Measurements from ENCODE around the gene CYP4V2. TPM values are rescaled to one million over a fixed set of nuclear protein-coding genes. Genes with fewer than 3 reads are reported as not detected.
"Not testable (repeated sequence)": the region's sequence is repeated elsewhere in the genome, so short reads cannot be mapped to it uniquely, and the experiment has no call there.

The CYP4V2 gene
- polyA plus RNA-seq, 1 donor from 2014 or later: 5.6 TPM

- no peak overlapping the region for H3K27ac ChIP-seq (ENCODE audit: low read length)
- no peaks in the 10 kb centered on the region for H3K9me2 ChIP-seq (ENCODE audit: insufficient read depth, low read length)
- H3F3A ChIP-seq (ENCODE audit: insufficient read depth, low read length, poor library complexity, severe bottlenecking): no peaks in the 10 kb centered on the region
- H3K4me3 ChIP-seq (ENCODE audit: low read length): no peak overlapping the region
- H3K36me3 ChIP-seq (ENCODE audit: insufficient read depth, low read length): no peaks in the 10 kb centered on the region
- TF ChIP-seq SMC3 (conservative IDR thresholded peaks at IDR 0.05; ENCODE audit: poor library complexity): no peak
- no peaks in the 10 kb centered on the region for H3K27me3 ChIP-seq (ENCODE audit: insufficient read depth, low read depth, low read length)
- no peak overlapping the region for H2AFZ ChIP-seq (ENCODE audit: low read depth, low read length)
- H3K4me2 ChIP-seq (ENCODE audit: low read length): no peak overlapping the region
- H3K9ac ChIP-seq (ENCODE audit: low read length): no peak overlapping the region
- no peaks in the 10 kb centered on the region for H3K9me3 ChIP-seq (ENCODE audit: low read length)
- H4K20me1 ChIP-seq (ENCODE audit: insufficient read depth): no peaks in the 10 kb centered on the region
- H3K79me2 ChIP-seq (replicated peaks; ENCODE audit: insufficient read depth, low read length): no peaks in the 10 kb centered on the region
Observed at GRCh38 chr4:186240848-186241491, 49.6 kb downstream of the CYP4V2 start.

- Histone ChIP-seq H3K27me3 (ENCODE audit: insufficient read depth, low read depth, low read length) (no peaks in the 10 kb centered on the region), H3K4me2 (ENCODE audit: low read length) (no peak overlapping the region), H3K9me3 (ENCODE audit: low read length) (no peaks in the 10 kb centered on the region), H3K4me3 (ENCODE audit: low read length) (no peak overlapping the region), H3K9ac (ENCODE audit: low read length) (no peak overlapping the region), H3K36me3 (ENCODE audit: insufficient read depth, low read length) (no peaks in the 10 kb centered on the region), H3K9me2 (ENCODE audit: insufficient read depth, low read length) (no peaks in the 10 kb centered on the region), H2AFZ (ENCODE audit: low read depth, low read length) (no peak overlapping the region), H3F3A (ENCODE audit: insufficient read depth, low read length, poor library complexity, severe bottlenecking) (no peaks in the 10 kb centered on the region), H4K20me1 (ENCODE audit: insufficient read depth) (no peaks in the 10 kb centered on the region), H3K79me2 (replicated peaks; ENCODE audit: insufficient read depth, low read length) (no peaks in the 10 kb centered on the region), H3K27ac (ENCODE audit: low read length) (no peak overlapping the region)
- no peak for TF ChIP-seq TAF1 (IDR thresholded peaks at IDR 0.05; ENCODE audit: low read depth)
- TF ChIP-seq MXI1 (conservative IDR thresholded peaks at IDR 0.05; ENCODE audit: poor library complexity, severe bottlenecking): no peak
- TF ChIP-seq SMC3 (conservative IDR thresholded peaks at IDR 0.05; ENCODE audit: poor library complexity): no peak
- no peak for TF ChIP-seq EZH2 (IDR thresholded peaks at IDR 0.05; ENCODE audit: borderline replicate concordance, insufficient read depth, low read length, poor library complexity, severe bottlenecking)
Observed at GRCh38 chr4:186241616-186242015, 50.2 kb downstream of the CYP4V2 start.

DNA sequence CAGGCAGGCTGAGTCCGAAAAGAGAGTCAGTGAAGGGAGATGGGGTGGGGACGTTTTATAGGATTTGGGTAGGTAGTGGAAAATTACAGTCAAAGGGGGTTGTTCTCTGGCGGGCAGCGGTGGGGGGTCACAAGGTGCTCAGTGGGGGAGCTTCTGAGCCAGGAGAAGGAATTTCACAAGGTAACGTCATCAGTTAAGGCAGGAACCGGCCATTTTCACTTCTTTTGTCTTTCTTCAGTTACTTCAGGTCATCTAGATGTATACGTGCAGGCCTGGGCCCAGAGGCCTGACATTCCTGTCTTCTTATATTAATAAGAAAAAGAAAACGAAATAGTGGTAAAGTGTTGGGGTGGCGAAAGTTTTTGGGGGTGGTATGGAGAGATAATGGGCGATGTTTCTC is 50.7 kb downstream of the CYP4V2 start:
- H3K9ac ChIP-seq (ENCODE audit: low read length); H3K36me3 ChIP-seq (ENCODE audit: insufficient read depth, low read length); H3K9me3 ChIP-seq (ENCODE audit: low read length); H3K27me3 ChIP-seq (ENCODE audit: insufficient read depth, low read depth, low read length); H4K20me1 ChIP-seq (ENCODE audit: insufficient read depth); H3F3A ChIP-seq (ENCODE audit: insufficient read depth, low read length, poor library complexity, severe bottlenecking); H3K4me2 ChIP-seq (ENCODE audit: low read length); H3K79me2 ChIP-seq (replicated peaks; ENCODE audit: insufficient read depth, low read length); H2AFZ ChIP-seq (ENCODE audit: low read depth, low read length); H3K4me3 ChIP-seq (ENCODE audit: low read length); H3K27ac ChIP-seq (ENCODE audit: low read length); H3K9me2 ChIP-seq (ENCODE audit: insufficient read depth, low read length): not testable (repeated sequence)

DNA sequence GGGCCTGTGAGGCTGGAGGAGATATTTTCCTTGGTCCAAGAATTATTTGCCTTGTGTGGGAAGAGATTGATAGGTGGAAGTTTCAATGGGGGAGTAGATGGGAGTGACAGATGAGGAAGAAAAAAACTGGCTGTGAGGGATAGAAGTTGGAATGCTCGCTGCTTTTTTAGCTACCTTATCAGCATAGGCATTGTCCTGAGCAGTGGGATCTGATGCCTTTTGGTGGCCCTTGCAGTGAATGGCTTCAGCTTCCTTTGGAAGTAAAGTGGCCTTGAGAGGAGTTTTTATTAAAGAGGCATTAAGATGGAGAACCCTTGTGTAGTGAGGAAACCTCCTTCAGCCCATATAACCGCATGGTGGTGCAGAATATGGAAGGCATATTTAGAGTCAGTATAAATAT is 52.0 kb downstream of the CYP4V2 start:
- Histone ChIP-seq H3K9ac (ENCODE audit: low read length) (no peak overlapping the region), H4K20me1 (ENCODE audit: insufficient read depth) (no peaks in the 10 kb centered on the region), H3K4me3 (ENCODE audit: low read length) (no peak overlapping the region), H3K27me3 (ENCODE audit: insufficient read depth, low read depth, low read length) (no peaks in the 10 kb centered on the region), H3F3A (ENCODE audit: insufficient read depth, low read length, poor library complexity, severe bottlenecking) (no peaks in the 10 kb centered on the region), H3K27ac (ENCODE audit: low read length) (no peak overlapping the region), H2AFZ (ENCODE audit: low read depth, low read length) (no peak overlapping the region), H3K9me3 (ENCODE audit: low read length) (no peaks in the 10 kb centered on the region), H3K9me2 (ENCODE audit: insufficient read depth, low read length) (no peaks in the 10 kb centered on the region), H3K79me2 (replicated peaks; ENCODE audit: insufficient read depth, low read length) (no peaks in the 10 kb centered on the region), H3K4me2 (ENCODE audit: low read length) (no peak overlapping the region), H3K36me3 (ENCODE audit: insufficient read depth, low read length) (no peaks in the 10 kb centered on the region)
- TF ChIP-seq RAD21 (conservative IDR thresholded peaks at IDR 0.05) (no peak), TAF1 (IDR thresholded peaks at IDR 0.05; ENCODE audit: low read depth) (no peak), MXI1 (conservative IDR thresholded peaks at IDR 0.05; ENCODE audit: poor library complexity, severe bottlenecking) (no peak), SMC3 (conservative IDR thresholded peaks at IDR 0.05; ENCODE audit: poor library complexity) (no peak)
